ENCODE results near the gene NLRC5. TPM values are rescaled to one million over a fixed set of nuclear protein-coding genes. Genes with fewer than 3 reads are reported as not detected.

NLRC5 gene
- total and polyA plus RNA-seq, 9 of the 15 experiments (the other 6 are each of a cell fraction or from before 2014, with no cell fraction given): 0.59 to 0.71 TPM; not detected in 7

DNA sequence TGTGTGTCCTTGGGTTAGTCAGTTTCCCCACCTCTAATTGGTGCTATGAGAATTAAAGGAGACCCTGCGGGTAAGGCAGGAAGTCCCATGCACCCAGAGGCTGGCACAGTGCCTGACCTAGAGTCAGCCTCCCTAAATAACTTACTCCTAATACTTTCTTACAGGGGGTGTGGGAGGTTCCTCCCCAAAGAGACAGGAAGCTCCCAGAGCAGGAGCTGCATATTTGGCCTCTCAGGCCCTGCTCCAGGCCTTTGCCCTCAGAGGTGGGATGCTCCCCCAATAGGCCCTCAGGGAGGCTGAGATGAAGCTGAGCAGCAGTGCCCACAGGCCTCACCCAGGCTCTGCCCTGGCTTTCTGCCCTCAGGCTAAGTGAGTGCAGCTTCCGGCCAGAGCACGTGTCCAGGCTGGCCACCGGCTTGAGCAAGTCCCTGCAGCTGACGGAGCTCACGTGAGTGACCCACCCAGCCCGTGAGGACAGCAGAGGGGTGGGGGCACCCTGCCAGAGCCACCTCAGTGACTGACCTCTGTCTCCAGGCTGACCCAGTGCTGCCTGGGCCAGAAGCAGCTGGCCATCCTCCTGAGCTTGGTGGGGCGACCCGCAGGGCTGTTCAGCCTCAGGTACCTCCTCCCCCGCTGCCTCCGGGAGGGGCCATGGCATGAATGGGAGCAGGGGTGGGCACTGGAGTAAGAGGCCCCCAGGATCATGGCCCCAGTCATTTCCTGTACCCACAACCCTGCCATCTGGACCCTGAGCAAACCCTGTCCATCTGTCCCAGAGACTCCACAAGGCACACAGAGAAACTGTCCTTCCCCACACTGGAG lies 71.9 kb downstream of the NLRC5 start (continued):
- TF ChIP-seq, protein P1, sequence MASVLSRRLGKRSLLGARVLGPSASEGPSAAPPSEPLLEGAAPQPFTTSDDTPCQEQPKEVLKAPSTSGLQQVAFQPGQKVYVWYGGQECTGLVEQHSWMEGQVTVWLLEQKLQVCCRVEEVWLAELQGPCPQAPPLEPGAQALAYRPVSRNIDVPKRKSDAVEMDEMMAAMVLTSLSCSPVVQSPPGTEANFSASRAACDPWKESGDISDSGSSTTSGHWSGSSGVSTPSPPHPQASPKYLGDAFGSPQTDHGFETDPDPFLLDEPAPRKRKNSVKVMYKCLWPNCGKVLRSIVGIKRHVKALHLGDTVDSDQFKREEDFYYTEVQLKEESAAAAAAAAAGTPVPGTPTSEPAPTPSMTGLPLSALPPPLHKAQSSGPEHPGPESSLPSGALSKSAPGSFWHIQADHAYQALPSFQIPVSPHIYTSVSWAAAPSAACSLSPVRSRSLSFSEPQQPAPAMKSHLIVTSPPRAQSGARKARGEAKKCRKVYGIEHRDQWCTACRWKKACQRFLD (CRISPR knock-in tag; IDR thresholded peaks at IDR 0.05): peak; percentile 86; the same call in 1 of the 2 replicates
- TF ChIP-seq, protein P2, sequence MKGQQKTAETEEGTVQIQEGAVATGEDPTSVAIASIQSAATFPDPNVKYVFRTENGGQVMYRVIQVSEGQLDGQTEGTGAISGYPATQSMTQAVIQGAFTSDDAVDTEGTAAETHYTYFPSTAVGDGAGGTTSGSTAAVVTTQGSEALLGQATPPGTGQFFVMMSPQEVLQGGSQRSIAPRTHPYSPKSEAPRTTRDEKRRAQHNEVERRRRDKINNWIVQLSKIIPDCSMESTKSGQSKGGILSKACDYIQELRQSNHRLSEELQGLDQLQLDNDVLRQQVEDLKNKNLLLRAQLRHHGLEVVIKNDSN (CRISPR knock-in tag; IDR thresholded peaks at IDR 0.05): peak; percentile 39
- no peak for TF ChIP-seq TAL1 (IDR thresholded peaks at IDR 0.05)
- TF ChIP-seq SMAD4 (CRISPR knock-in tag; conservative IDR thresholded peaks at IDR 0.05): peak; percentile 65
- TF ChIP-seq EWSR1 (IDR thresholded peaks at IDR 0.05; ENCODE audit: borderline replicate concordance, low read depth, partially characterized antibody): no peak
- 0 out of 2 replicates have a peak, but pooled peaks have one; percentile 32 for TF ChIP-seq DMBX1 (CRISPR knock-in tag; IDR thresholded peaks at IDR 0.05; ENCODE audit: borderline replicate concordance)
- TF ChIP-seq TEAD4 (IDR thresholded peaks at IDR 0.05; ENCODE audit: low read length): no peak
- no peak for TF ChIP-seq TEAD4 (CRISPR knock-in tag; IDR thresholded peaks at IDR 0.05; ENCODE audit: borderline replicate concordance)
- TF ChIP-seq HNRNPH1 (optimal IDR thresholded peaks at IDR 0.05; ENCODE audit: low read depth, low read length): no peak
- TF ChIP-seq L3MBTL2 (IDR thresholded peaks at IDR 0.05): 0 out of 2 replicates have a peak, but pooled peaks have one; percentile 16
- TF ChIP-seq, protein P3, sequence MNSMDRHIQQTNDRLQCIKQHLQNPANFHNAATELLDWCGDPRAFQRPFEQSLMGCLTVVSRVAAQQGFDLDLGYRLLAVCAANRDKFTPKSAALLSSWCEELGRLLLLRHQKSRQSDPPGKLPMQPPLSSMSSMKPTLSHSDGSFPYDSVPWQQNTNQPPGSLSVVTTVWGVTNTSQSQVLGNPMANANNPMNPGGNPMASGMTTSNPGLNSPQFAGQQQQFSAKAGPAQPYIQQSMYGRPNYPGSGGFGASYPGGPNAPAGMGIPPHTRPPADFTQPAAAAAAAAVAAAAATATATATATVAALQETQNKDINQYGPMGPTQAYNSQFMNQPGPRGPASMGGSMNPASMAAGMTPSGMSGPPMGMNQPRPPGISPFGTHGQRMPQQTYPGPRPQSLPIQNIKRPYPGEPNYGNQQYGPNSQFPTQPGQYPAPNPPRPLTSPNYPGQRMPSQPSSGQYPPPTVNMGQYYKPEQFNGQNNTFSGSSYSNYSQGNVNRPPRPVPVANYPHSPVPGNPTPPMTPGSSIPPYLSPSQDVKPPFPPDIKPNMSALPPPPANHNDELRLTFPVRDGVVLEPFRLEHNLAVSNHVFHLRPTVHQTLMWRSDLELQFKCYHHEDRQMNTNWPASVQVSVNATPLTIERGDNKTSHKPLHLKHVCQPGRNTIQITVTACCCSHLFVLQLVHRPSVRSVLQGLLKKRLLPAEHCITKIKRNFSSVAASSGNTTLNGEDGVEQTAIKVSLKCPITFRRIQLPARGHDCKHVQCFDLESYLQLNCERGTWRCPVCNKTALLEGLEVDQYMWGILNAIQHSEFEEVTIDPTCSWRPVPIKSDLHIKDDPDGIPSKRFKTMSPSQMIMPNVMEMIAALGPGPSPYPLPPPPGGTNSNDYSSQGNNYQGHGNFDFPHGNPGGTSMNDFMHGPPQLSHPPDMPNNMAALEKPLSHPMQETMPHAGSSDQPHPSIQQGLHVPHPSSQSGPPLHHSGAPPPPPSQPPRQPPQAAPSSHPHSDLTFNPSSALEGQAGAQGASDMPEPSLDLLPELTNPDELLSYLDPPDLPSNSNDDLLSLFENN (IDR thresholded peaks at IDR 0.05; ENCODE audit: low read depth in 2 of 2, low read length in 2 of 2): no peak
- TF ChIP-seq MAX (CRISPR knock-in tag; IDR thresholded peaks at IDR 0.05): peak; percentile 16; the same call in 1 of the 2 replicates
- no peak for TF ChIP-seq ESRRB (CRISPR knock-in tag; IDR thresholded peaks at IDR 0.05; ENCODE audit: borderline replicate concordance)
